Type B pancreatic cell (in vitro differentiated cells): Measurements from ENCODE around the gene FBXO34. TPM values are rescaled to one million over a fixed set of nuclear protein-coding genes. Genes with fewer than 3 reads are reported as not detected.
A peak's percentile ranks its signal among the peaks of the same experiment; 100 is the strongest.

Source experiments
- DNase-seq: peaks from one replicate; pipeline ENCODE4 v3.0.0; 2021; ENCODE audit warnings: mixed read lengths; ENCODE audit not compliant: unreplicated experiment; ENCODE audit errors: extremely low spot score
- H3K27ac Mint-ChIP-seq: 2 replicates; pipeline ENCODE4 v1.8.0; 2021; ENCODE audit warnings: mild to moderate bottlenecking, mixed read lengths
- H3K27me3 Mint-ChIP-seq: 2 replicates; pipeline ENCODE4 v1.8.0; 2021; ENCODE audit warnings: mixed read lengths
- H3K36me3 Mint-ChIP-seq: 2 replicates; pipeline ENCODE4 v1.8.0; 2021; ENCODE audit warnings: mixed read lengths
- H3K4me1 Mint-ChIP-seq: one replicate; pipeline ENCODE4 v1.8.0; 2021; ENCODE audit warnings: mixed read lengths; ENCODE audit not compliant: unreplicated experiment
- H3K4me3 Mint-ChIP-seq: 2 replicates; pipeline ENCODE4 v1.8.0; 2021; ENCODE audit warnings: mild to moderate bottlenecking, mixed read lengths
- H3K9me3 Mint-ChIP-seq: 2 replicates; pipeline ENCODE4 v1.8.0; 2021; ENCODE audit warnings: mixed read lengths
- CTCF ChIP-seq: fragments of 200-600 bp; sonication (generic); conservative IDR thresholded peaks from 2 replicates; pipeline ENCODE4 v1.5.0; 2021; ENCODE audit warnings: antibody characterized with exemption, mild to moderate bottlenecking
- total RNA-seq: library from RNA; stranded (reverse); gene quantifications from 2 replicates; pipeline ENCODE4 v1.2.1, GENCODE V29; 2021; ENCODE audit warnings: low replicate concordance

The FBXO34 gene
- total RNA-seq, 1 donor from 2014 or later: 25.2 TPM

GRCh38 chr14:55302367-55303124 lies 31.3 kb downstream of the FBXO34 start:
- no peak for TF ChIP-seq CTCF
- H3K27me3 Mint-ChIP-seq: no peaks in the 10 kb centered on the region
- H3K9me3 Mint-ChIP-seq: peaks cover 5% of the 10 kb centered on the region
- no peak for DNase-seq
- no peak overlapping the region for H3K4me3 Mint-ChIP-seq
- H3K36me3 Mint-ChIP-seq: peaks cover 17% of the 10 kb centered on the region
- H3K27ac Mint-ChIP-seq: no peak overlapping the region
- peaks cover 37% of the 10 kb centered on the region for H3K4me1 Mint-ChIP-seq

GRCh38 chr14:55303125-55303499 lies 31.9 kb downstream of the FBXO34 start:
- Mint-ChIP-seq H3K4me3 (no peak overlapping the region), H3K27me3 (no peaks in the 10 kb centered on the region), H3K36me3 (peaks cover 13% of the 10 kb centered on the region), H3K9me3 (peaks cover 1% of the 10 kb centered on the region), H3K4me1 (peaks cover 37% of the 10 kb centered on the region), H3K27ac (no peak overlapping the region)
- TF ChIP-seq CTCF: no peak
- DNase-seq: no peak

DNA sequence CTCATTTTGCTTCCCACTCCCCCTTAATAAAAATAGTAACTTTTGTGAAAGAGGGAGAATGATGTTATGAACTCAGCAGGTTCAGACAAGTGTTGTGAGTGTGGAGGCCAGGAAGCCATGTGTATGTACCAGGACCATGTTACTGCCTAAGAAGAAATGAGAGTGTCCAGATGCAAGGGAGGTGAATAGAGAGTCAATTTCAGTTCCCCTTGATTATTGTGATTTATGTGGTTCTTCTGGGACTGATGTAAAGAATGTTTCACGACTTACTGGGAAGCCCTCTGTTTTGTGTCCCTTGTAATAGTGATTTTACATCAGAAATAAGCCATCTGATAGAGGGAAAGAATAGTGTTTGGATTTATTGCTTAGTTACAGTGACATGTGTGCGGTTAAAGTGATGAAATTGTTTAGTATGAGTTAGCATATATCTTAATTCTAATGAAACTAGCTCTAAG lies 32.5 kb downstream of the FBXO34 start:
- Mint-ChIP-seq H3K9me3 (no peaks in the 10 kb centered on the region), H3K36me3 (peaks cover 8% of the 10 kb centered on the region), H3K4me3 (no peak overlapping the region), H3K4me1 (peaks cover 37% of the 10 kb centered on the region), H3K27me3 (no peaks in the 10 kb centered on the region), H3K27ac (peak overlapping the region; percentile 33)
- TF ChIP-seq CTCF: no peak
- DNase-seq: no peak

DNA sequence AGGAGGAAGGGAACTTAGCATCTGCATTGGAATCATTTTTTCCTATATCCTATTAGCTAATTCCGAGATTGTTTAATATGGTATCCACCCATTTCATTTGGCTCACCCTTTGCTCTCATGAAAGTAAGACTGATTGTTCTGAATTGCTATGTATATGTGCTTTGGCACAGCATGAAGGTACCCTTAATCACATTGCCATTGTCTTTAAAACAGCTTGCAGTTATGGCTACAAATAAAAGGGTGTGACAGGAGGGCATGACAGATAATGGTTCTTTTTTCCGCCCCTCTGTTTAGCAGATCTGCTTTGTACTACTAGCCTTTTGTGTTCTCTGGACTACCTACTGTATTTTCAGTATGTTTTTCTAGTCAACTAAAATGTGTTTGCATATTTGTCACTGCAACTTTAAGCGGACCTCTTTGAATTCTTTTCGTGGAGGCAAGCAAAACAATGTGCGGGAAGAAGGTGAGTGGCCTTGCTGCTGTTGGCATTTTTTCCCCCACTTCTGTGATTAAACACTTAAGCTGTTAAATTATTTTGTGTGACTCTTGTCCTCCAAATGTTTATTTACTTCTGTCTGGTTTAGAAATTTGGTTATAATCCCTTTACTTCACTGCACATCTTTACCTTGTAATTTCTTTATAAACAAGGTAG lies 35.8 kb downstream of the FBXO34 start:
- H3K4me1 Mint-ChIP-seq: peaks cover 37% of the 10 kb centered on the region
- no peaks in the 10 kb centered on the region for H3K27me3 Mint-ChIP-seq
- peaks cover 4% of the 10 kb centered on the region for H3K9me3 Mint-ChIP-seq
- no peak for DNase-seq
- peaks cover 11% of the 10 kb centered on the region for H3K36me3 Mint-ChIP-seq
- TF ChIP-seq CTCF: no peak
- H3K4me3 Mint-ChIP-seq: no peak overlapping the region
- no peak overlapping the region for H3K27ac Mint-ChIP-seq

GRCh38 chr14:55309154-55309553 lies 37.9 kb downstream of the FBXO34 start:
- Mint-ChIP-seq H3K27me3 (no peaks in the 10 kb centered on the region), H3K4me1 (peaks cover 23% of the 10 kb centered on the region), H3K9me3 (peaks cover 11% of the 10 kb centered on the region), H3K36me3 (peaks cover 20% of the 10 kb centered on the region), H3K27ac (no peak overlapping the region), H3K4me3 (no peak overlapping the region)
- TF ChIP-seq CTCF: no peak
- no peak for DNase-seq
